Tibial nerve (tissue), 3 donors: ENCODE measurements around the gene CCDC183.

Experiments
- POLR2A ChIP-seq, 2 donors: fragments of 450-650 bp; IDR thresholded peaks; one replicate each; pipeline ENCODE4 v1.6.1; 2017; ENCODE audit warnings: antibody characterized with exemption in 2 of 2, mild to moderate bottlenecking in 2 of 2, moderate library complexity in 2 of 2
- TF ChIP-seq, protein P1 (sequence below), 5 experiments: fragments of 200-600 bp in 3 of 5; fragments of 450-650 bp in 2 of 5; sonication (generic) in 3 of 5; IDR thresholded peaks; one replicate each; pipeline ENCODE4 v1.5.1; 2016 to 2019; ENCODE audit warnings: antibody characterized with exemption in 5 of 5, mild to moderate bottlenecking in 3 of 5, moderate library complexity in 2 of 5

DNA sequence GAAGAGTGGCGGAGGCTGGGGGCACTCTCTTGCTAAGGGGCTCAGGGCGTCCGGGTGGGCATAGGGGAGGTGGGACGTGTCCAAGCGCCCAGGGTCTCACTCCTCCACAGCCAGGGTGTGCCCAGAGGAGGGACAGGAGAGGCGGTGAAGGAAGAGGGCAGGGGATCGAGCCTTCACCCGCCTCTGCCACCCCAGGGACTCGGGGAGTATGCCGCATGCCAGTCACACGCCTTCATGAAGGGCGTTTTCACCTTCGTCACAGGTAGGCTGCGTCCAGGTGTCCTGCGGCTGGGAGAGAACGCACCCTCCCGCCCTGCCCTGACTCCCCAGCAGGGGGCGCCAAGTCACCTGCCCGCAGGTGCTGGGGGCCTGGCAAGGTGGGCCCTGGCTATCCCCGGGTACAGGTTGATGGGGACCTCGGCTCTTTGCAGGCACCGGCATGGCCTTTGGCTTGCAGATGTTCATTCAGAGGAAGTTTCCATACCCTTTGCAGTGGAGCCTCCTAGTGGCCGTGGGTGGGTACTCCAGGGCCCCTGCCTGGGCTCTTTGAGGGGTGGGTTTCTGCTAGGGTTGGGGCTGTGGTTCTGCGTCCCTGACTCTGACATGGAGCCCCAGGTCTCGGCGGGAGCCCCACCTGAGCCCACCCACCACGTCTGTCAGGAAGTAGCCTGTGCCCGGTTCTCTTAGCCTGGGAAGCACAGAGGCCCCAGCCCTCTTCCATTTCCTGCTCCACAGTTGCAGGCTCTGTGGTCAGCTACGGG, 4.4 kb upstream of the CCDC183 start:
- TF ChIP-seq, protein P1, sequence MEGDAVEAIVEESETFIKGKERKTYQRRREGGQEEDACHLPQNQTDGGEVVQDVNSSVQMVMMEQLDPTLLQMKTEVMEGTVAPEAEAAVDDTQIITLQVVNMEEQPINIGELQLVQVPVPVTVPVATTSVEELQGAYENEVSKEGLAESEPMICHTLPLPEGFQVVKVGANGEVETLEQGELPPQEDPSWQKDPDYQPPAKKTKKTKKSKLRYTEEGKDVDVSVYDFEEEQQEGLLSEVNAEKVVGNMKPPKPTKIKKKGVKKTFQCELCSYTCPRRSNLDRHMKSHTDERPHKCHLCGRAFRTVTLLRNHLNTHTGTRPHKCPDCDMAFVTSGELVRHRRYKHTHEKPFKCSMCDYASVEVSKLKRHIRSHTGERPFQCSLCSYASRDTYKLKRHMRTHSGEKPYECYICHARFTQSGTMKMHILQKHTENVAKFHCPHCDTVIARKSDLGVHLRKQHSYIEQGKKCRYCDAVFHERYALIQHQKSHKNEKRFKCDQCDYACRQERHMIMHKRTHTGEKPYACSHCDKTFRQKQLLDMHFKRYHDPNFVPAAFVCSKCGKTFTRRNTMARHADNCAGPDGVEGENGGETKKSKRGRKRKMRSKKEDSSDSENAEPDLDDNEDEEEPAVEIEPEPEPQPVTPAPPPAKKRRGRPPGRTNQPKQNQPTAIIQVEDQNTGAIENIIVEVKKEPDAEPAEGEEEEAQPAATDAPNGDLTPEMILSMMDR (IDR thresholded peaks at IDR 0.05): peak; percentile 82 to 92 (median 87)
- TF ChIP-seq POLR2A (IDR thresholded peaks at IDR 0.05): no peak
